AG04450 (cell line): ENCODE data around the gene TMEM63C. TPM values are rescaled to one million over a fixed set of nuclear protein-coding genes. Genes with fewer than 3 reads are reported as not detected.
A peak's percentile ranks its signal among the peaks of the same experiment; 100 is the strongest.

Experiments used
- CTCF ChIA-PET: fragments of 300-600, 350-600 bp; formaldehyde crosslinking; extraction: SDS; loops from one replicate; lab custom pipeline; 2022; ENCODE audit warnings: antibody characterized with exemption, inconsistent platforms; lab: Charles Lee
- POLR2A ChIA-PET: fragments of 350-600 bp; formaldehyde crosslinking; extraction: SDS; loops from one replicate; lab custom pipeline; 2021; ENCODE audit warnings: antibody characterized with exemption, inconsistent platforms; lab: Yijun Ruan, JAX
- DNase-seq: peaks from one replicate; pipeline ENCODE4 v3.0.0-alpha.2; 2011; ENCODE audit warnings: low read depth, low spot score
- H3K27ac ChIP-seq: one replicate; pipeline ENCODE4 v1.5.1; 2012; ENCODE audit warnings: low read depth, low read length, control low read depth
- H3K27me3 ChIP-seq: one replicate; pipeline ENCODE4 v1.6.0; 2012; ENCODE audit warnings: low read length; ENCODE audit not compliant: control insufficient read depth, insufficient read depth
- H3K4me3 ChIP-seq: 2 replicates; pipeline ENCODE4 v1.5.1; 2011; ENCODE audit warnings: mild to moderate bottlenecking, low read depth, low read length, control low read depth
- H3K9me3 ChIP-seq: 2 replicates; pipeline ENCODE4 v1.5.1; 2012; ENCODE audit warnings: low read length; ENCODE audit not compliant: control insufficient read depth, insufficient read depth
- CTCF ChIP-seq: IDR thresholded peaks from 2 replicates; pipeline ENCODE4 v1.5.1; 2011; ENCODE audit warnings: low read depth, low read length, control low read depth, inconsistent platforms
- polyA plus RNA-seq: library from polyadenylated mRNA; depleted of rRNA; stranded (reverse); fragments of >200 nt; gene quantifications from 2 replicates; pipeline ENCODE4 v1.2.3, GENCODE V29; 2011

Gene TMEM63C
- polyA plus RNA-seq, 1 experiment = not detected

- ChIA-PET CTCF (no interaction called here), POLR2A (interaction anchor here (0.5 kb wide), 1 partner anchor 39 kb away, joined by 3 read pairs; no protein-coding TSS in a partner anchor)
- H3K27me3 ChIP-seq = peaks cover 70% of the 10 kb centered on the region
- H3K4me3 ChIP-seq = no peak overlapping the region
- peak; percentile 48 for TF ChIP-seq CTCF
- no peak overlapping the region for H3K27ac ChIP-seq
- H3K9me3 ChIP-seq = no peaks in the 10 kb centered on the region; the same call in 1 of the 2 replicates
- DNase-seq = no peak
These were observed 41.8 kb upstream of the TMEM63C start for GRCh38 chr14:77139540-77140358.

- ChIA-PET POLR2A (no interaction called here), CTCF (no interaction called here)
- Histone ChIP-seq H3K27ac (no peak overlapping the region), H3K4me3 (no peak overlapping the region), H3K9me3 (no peaks in the 10 kb centered on the region; the same call in 1 of the 2 replicates), H3K27me3 (peaks cover 75% of the 10 kb centered on the region)
- no peak for TF ChIP-seq CTCF
- no peak for DNase-seq
These were observed 41.0 kb upstream of the TMEM63C start for GRCh38 chr14:77140359-77141213.

- no peaks in the 10 kb centered on the region; the same call in 1 of the 2 replicates for H3K9me3 ChIP-seq
- H3K27ac ChIP-seq = no peak within 1 kb of the TSS
- ChIA-PET CTCF (no interaction called here), POLR2A (no interaction called here)
- peaks cover 80% of the 10 kb centered on the region for H3K27me3 ChIP-seq
- H3K4me3 ChIP-seq = peak within 1 kb of the TSS; percentile 35; the same call in 1 of the 2 replicates
- DNase-seq = no peak
- peak; percentile 28 for TF ChIP-seq CTCF
These were observed 40.2 kb upstream of the TMEM63C start, which contains the start of gene ZDHHC22 for GRCh38 chr14:77141214-77142004. TSS of gene ZDHHC22 (minus strand) at chr14:77141791. CDS start at chr14:77139738, 2,053 bp downstream.

- H3K4me3 ChIP-seq = no peak overlapping the region
- H3K27ac ChIP-seq = no peak overlapping the region
- H3K9me3 ChIP-seq = no peaks in the 10 kb centered on the region; the same call in 1 of the 2 replicates
- ChIA-PET POLR2A (no interaction called here), CTCF (interaction anchor here (0.6 to 1.4 kb wide), 3 partner anchors 11 to 266 kb away, joined by 3 to 6 read pairs (median 4); no protein-coding TSS in a partner anchor)
- TF ChIP-seq CTCF = no peak
- DNase-seq = no peak
- peaks cover 80% of the 10 kb centered on the region for H3K27me3 ChIP-seq
These were observed 39.4 kb upstream of the TMEM63C start for GRCh38 chr14:77142005-77142800.
